Keratinocyte (primary cell): Measurements from ENCODE around the gene PTPRN2. TPM values are rescaled to one million over a fixed set of nuclear protein-coding genes. Genes with fewer than 3 reads are reported as not detected.

ENCODE experiments used
- DNase-seq: peaks from one replicate; pipeline ENCODE4 v3.0.0-alpha.2; 2011; ENCODE audit warnings: low read depth, missing footprints, low spot score
- FAIRE-seq: peaks from 2 replicates; lab custom pipeline; 2011; peaks lifted over from hg19 to GRCh38; lab: Jason Lieb, UNC
- H2AFZ ChIP-seq: 2 replicates; pipeline ENCODE4 v1.6.0; 2012; ENCODE audit warnings: low read length, control low read depth, inconsistent platforms; ENCODE audit not compliant: control insufficient read depth
- H3K27ac ChIP-seq: 2 replicates; pipeline ENCODE4 v1.5.1; 2011; ENCODE audit warnings: low read length; ENCODE audit not compliant: control insufficient read depth, insufficient read depth
- H3K27me3 ChIP-seq: 3 replicates; pipeline ENCODE4 v1.6.0; 2011; ENCODE audit warnings: low read length; ENCODE audit not compliant: control insufficient read depth, insufficient read depth; ENCODE audit errors: extremely low read depth
- H3K36me3 ChIP-seq, 2 experiments: 2 replicates in 1 of 2; 3 replicates in 1 of 2; pipeline ENCODE4 v1.5.1; 2011; ENCODE audit warnings: low read length in 2 of 2, mild to moderate bottlenecking in 1 of 2; ENCODE audit not compliant: control insufficient read depth in 2 of 2, insufficient read depth in 2 of 2; ENCODE audit errors: extremely low read depth in 1 of 2
- H3K4me1 ChIP-seq: 3 replicates; pipeline ENCODE4 v1.5.1; 2011; ENCODE audit warnings: low read length; ENCODE audit not compliant: control insufficient read depth, insufficient read depth; ENCODE audit errors: extremely low read depth
- H3K4me2 ChIP-seq: 3 replicates; pipeline ENCODE4 v1.6.0; 2011; ENCODE audit warnings: low read depth, low read length; ENCODE audit not compliant: control insufficient read depth, insufficient read depth; ENCODE audit errors: extremely low read depth
- H3K4me3 ChIP-seq, 3 experiments: fragments of 200-600 bp in 1 of 3; sonication (generic) in 1 of 3; 2 replicates in 2 of 3; 3 replicates in 1 of 3; pipeline ENCODE4 v1.5.1; 2011 to 2016; ENCODE audit warnings: low read length in 3 of 3, mild to moderate bottlenecking in 3 of 3, control low read depth in 2 of 3, inconsistent platforms in 1 of 3, low read depth in 1 of 3, mixed read lengths in 1 of 3, mixed run types in 1 of 3, moderate library complexity in 1 of 3; ENCODE audit not compliant: control insufficient read depth in 2 of 3, insufficient read depth in 2 of 3; ENCODE audit errors: extremely low read depth in 1 of 3
- H3K79me2 ChIP-seq: 2 replicates; pipeline ENCODE4 v1.6.0; 2012; ENCODE audit warnings: low read length; ENCODE audit not compliant: control insufficient read depth, insufficient read depth
- H3K9ac ChIP-seq: 3 replicates; pipeline ENCODE4 v1.6.0; 2011; ENCODE audit warnings: low read length; ENCODE audit not compliant: control insufficient read depth, insufficient read depth; ENCODE audit errors: extremely low read depth
- H3K9me1 ChIP-seq: 3 replicates; pipeline ENCODE4 v1.6.0; 2011; ENCODE audit warnings: low read length; ENCODE audit not compliant: control insufficient read depth, insufficient read depth; ENCODE audit errors: extremely low read depth
- H3K9me3 ChIP-seq: 2 replicates; pipeline ENCODE4 v1.5.1; 2012; ENCODE audit warnings: low read depth, low read length; ENCODE audit not compliant: control insufficient read depth
- H4K20me1 ChIP-seq: 3 replicates; pipeline ENCODE4 v1.6.0; 2011; ENCODE audit warnings: low read length; ENCODE audit not compliant: control insufficient read depth, insufficient read depth; ENCODE audit errors: extremely low read depth
- CTCF ChIP-seq, 3 experiments: IDR thresholded peaks in 1 of 3; conservative IDR thresholded peaks in 1 of 3; optimal IDR thresholded peaks in 1 of 3; 2 replicates in 2 of 3; 3 replicates in 1 of 3; pipeline versions ENCODE3 to v1.5.1; 2011; ENCODE audit warnings: low read length in 3 of 3, mild to moderate bottlenecking in 3 of 3, moderate library complexity in 2 of 3, control low read depth in 1 of 3, inconsistent platforms in 1 of 3; ENCODE audit not compliant: insufficient read depth in 2 of 3; ENCODE audit errors: extremely low read depth in 1 of 3
- EZH2 ChIP-seq: IDR thresholded peaks from one replicate; pipeline ENCODE4 v1.6.1; 2012; ENCODE audit warnings: inconsistent platforms, mild to moderate bottlenecking, low read length, moderate library complexity
- dilution Hi-C: fragments of 300-500 bp; cut with MboI; formaldehyde crosslinking; loops from one replicate; pipeline ENCODE4 v1.7.0; 2020; ENCODE audit warnings: low sequenced_read_pairs; ENCODE audit not compliant: extremely low pct_ligation_motif_present
- polyA plus RNA-seq, 5 experiments: library from polyadenylated mRNA; depleted of rRNA in 3 of 5; stranded (reverse) in 3 of 5; stranded (forward) in 1 of 5; unstranded in 1 of 5; fragments of >200 nt; gene quantifications; 1 replicate in 1 of 5; 2 replicates in 3 of 5; 3 replicates in 1 of 5; pipeline versions ENCODE4 v1.2.1 to v1.2.3, GENCODE V29; 2011 to 2012; ENCODE audit warnings: missing spikeins in 2 of 5, low read depth in 1 of 5, low replicate concordance in 1 of 5

Gene PTPRN2
- polyA plus RNA-seq, 1 donor (not counting 4 experiments of a cell fraction or from before 2014, with no cell fraction given): not detected

GRCh38 chr7:157989589-157989988, 598.0 kb downstream of the PTPRN2 start:
- H2AFZ ChIP-seq: no peak overlapping the region
- H4K20me1 ChIP-seq: no peaks in the 10 kb centered on the region
- no peak for FAIRE-seq
- no peaks in the 10 kb centered on the region for H3K9me1 ChIP-seq
- H3K27me3 ChIP-seq: no peaks in the 10 kb centered on the region
- dilution Hi-C loops: no loop called here
- H3K27ac ChIP-seq: no peak overlapping the region
- no peak overlapping the region for H3K4me3 ChIP-seq
- H3K4me2 ChIP-seq: no peak overlapping the region
- no peak for DNase-seq
- no peak overlapping the region for H3K9ac ChIP-seq
- peaks cover 6% of the 10 kb centered on the region for H3K9me3 ChIP-seq
- H3K4me1 ChIP-seq: no peaks in the 10 kb centered on the region
- H3K79me2 ChIP-seq: no peaks in the 10 kb centered on the region
- no peaks in the 10 kb centered on the region for H3K36me3 ChIP-seq
- TF ChIP-seq EZH2 (no peak), CTCF (optimal IDR thresholded peaks at IDR 0.05 in 1 of 3, IDR thresholded peaks at IDR 0.05 in 1 of 3, conservative IDR thresholded peaks at IDR 0.05 in 1 of 3; ENCODE audit: extremely low read depth in 1 of 3, insufficient read depth in 2 of 3, low read length in 3 of 3) (no peak)

GRCh38 chr7:157987906-157988305, 599.7 kb downstream of the PTPRN2 start:
- FAIRE-seq: no peak
- no peaks in the 10 kb centered on the region for H4K20me1 ChIP-seq
- no peaks in the 10 kb centered on the region for H3K27me3 ChIP-seq
- H3K4me2 ChIP-seq: no peak overlapping the region
- H3K4me3 ChIP-seq: no peak overlapping the region
- peaks cover 10% of the 10 kb centered on the region for H3K9me3 ChIP-seq
- TF ChIP-seq CTCF (optimal IDR thresholded peaks at IDR 0.05 in 1 of 3, IDR thresholded peaks at IDR 0.05 in 1 of 3, conservative IDR thresholded peaks at IDR 0.05 in 1 of 3; ENCODE audit: extremely low read depth in 1 of 3, insufficient read depth in 2 of 3, low read length in 3 of 3) (no peak), EZH2 (no peak)
- H3K4me1 ChIP-seq: no peaks in the 10 kb centered on the region
- H3K36me3 ChIP-seq: no peaks in the 10 kb centered on the region
- H3K9ac ChIP-seq: no peak overlapping the region
- no peaks in the 10 kb centered on the region for H3K79me2 ChIP-seq
- dilution Hi-C loops: no loop called here
- no peak overlapping the region for H3K27ac ChIP-seq
- no peaks in the 10 kb centered on the region for H3K9me1 ChIP-seq
- no peak overlapping the region for H2AFZ ChIP-seq
- DNase-seq: no peak
